ENCODE data around the gene CATSPER1. TPM values are rescaled to one million over a fixed set of nuclear protein-coding genes. Genes with fewer than 3 reads are reported as not detected.

CATSPER1 gene
- total and polyA plus RNA-seq, 2 donors (not counting 3 experiments of a cell fraction or from before 2014, with no cell fraction given) = 0.68 to 1.0 TPM

- Histone ChIP-seq H3K27me3 (ENCODE audit: control insufficient read depth in 2 of 2, insufficient read depth in 2 of 2, low read length in 2 of 2) (no peaks in the 10 kb centered on the region), H3K27ac (ENCODE audit: insufficient read depth, low read depth, low read length) (no peak overlapping the region), H3K36me3 (ENCODE audit: control insufficient read depth in 2 of 2, extremely low read depth in 1 of 2, insufficient read depth in 2 of 2, low read length in 2 of 2) (peaks cover 55 to 59% of the 10 kb centered on the region in 2 experiments), H3K9ac (replicated peaks; ENCODE audit: extremely low read depth, insufficient read depth, low read length) (no peak overlapping the region), H3K4me3 (replicated peaks in 1 of 3; ENCODE audit: insufficient read depth in 1 of 3, low read depth in 1 of 3, low read length in 3 of 3) (no peak overlapping the region), H3K9me1 (replicated peaks; ENCODE audit: control insufficient read depth, extremely low read depth, insufficient read depth, low read length) (no peaks in the 10 kb centered on the region), H2AFZ (ENCODE audit: low read depth, low read length) (no peak overlapping the region), H3K4me2 (ENCODE audit: insufficient read depth, low read length) (no peak overlapping the region), H3K4me1 (ENCODE audit: control insufficient read depth, extremely low read depth, insufficient read depth, low read length) (peaks cover 1% of the 10 kb centered on the region), H3K79me2 (ENCODE audit: control insufficient read depth, insufficient read depth, low read length) (peaks cover 11% of the 10 kb centered on the region), H4K20me1 (replicated peaks; ENCODE audit: control insufficient read depth, extremely low read depth, insufficient read depth, low read length) (no peaks in the 10 kb centered on the region), H3K9me3 (replicated peaks; ENCODE audit: control insufficient read depth, insufficient read depth, low read length) (no peaks in the 10 kb centered on the region)
- POLR2A ChIA-PET = no interaction called here
- DNase-seq (ENCODE audit: low read depth, low spot score) (no peak), FAIRE-seq (no peak)
- dilution Hi-C loops (cut with MboI; ENCODE audit: extremely low pct_ligation_motif_present, low sequenced_read_pairs) = no loop called here
- CTCF ChIA-PET = interaction anchor here (1.2 to 1.5 kb wide), 2 partner anchors 17 to 71 kb away, joined by 3 to 5 read pairs; no protein-coding TSS in a partner anchor
- TF ChIP-seq GATA2 (IDR thresholded peaks at IDR 0.05; ENCODE audit: insufficient read depth, insufficient read length, low read depth, low read length) = no peak
- TF ChIP-seq JUN (IDR thresholded peaks at IDR 0.05; ENCODE audit: borderline replicate concordance, insufficient read depth, insufficient read length, low read depth) = no peak
- no peak for TF ChIP-seq FOS (IDR thresholded peaks at IDR 0.05; ENCODE audit: borderline replicate concordance, insufficient read depth, low read length)
- TF ChIP-seq MYC (IDR thresholded peaks at IDR 0.05; ENCODE audit: low read depth, low read length) = no peak
- TF ChIP-seq POLR2A (IDR thresholded peaks at IDR 0.05; ENCODE audit: low read depth, low read length) = no peak
- TF ChIP-seq POLR2AphosphoS5 (IDR thresholded peaks at IDR 0.05; ENCODE audit: insufficient read depth, low read depth, low read length) = no peak
- TF ChIP-seq MAX (IDR thresholded peaks at IDR 0.05; ENCODE audit: insufficient read depth, insufficient read length) = no peak
- no peak for TF ChIP-seq CTCF (IDR thresholded peaks at IDR 0.05; ENCODE audit: extremely low read depth in 1 of 2, insufficient read depth in 1 of 2, low read depth in 1 of 2, low read length in 2 of 2)
- intact Hi-C loops (cut with micrococcal nuclease) = no loop called here
- BruUV-seq (replicated peaks) = no TSS peak
These were observed 37.6 kb upstream of the CATSPER1 start for GRCh38 chr11:66063900-66064299.

Data from endothelial cell of umbilical vein (primary cell).